H1 (cell line): ENCODE results near the gene POC1B.

Experiments used
- EP300 ChIP-seq, 2 experiments: IDR thresholded peaks; 1 replicate in 1 of 2; 2 replicates in 1 of 2; pipeline ENCODE4 v1.6.1; 2011 to 2012; ENCODE audit warnings: low read depth in 2 of 2, low read length in 2 of 2, mild to moderate bottlenecking in 2 of 2, borderline replicate concordance in 1 of 2, inconsistent platforms in 1 of 2, moderate library complexity in 1 of 2
- EZH2 ChIP-seq: fragments of 200-600 bp; sonication (generic); IDR thresholded peaks from 2 replicates; pipeline ENCODE4 v1.7.1; 2012; ENCODE audit warnings: low read depth, mild to moderate bottlenecking, moderate library complexity, low read length, inconsistent platforms; ENCODE audit not compliant: severe bottlenecking
- NRF1 ChIP-seq: IDR thresholded peaks from 2 replicates; pipeline ENCODE4 v1.6.1; 2011; ENCODE audit warnings: mild to moderate bottlenecking, low read depth, low read length, improper control_type of control experiment
- POLR2A ChIP-seq, 2 experiments: IDR thresholded peaks; 1 replicate in 1 of 2; 2 replicates in 1 of 2; pipeline ENCODE4 v1.6.1; 2011; ENCODE audit warnings: low read depth in 2 of 2, low read length in 2 of 2, mild to moderate bottlenecking in 2 of 2; ENCODE audit errors: control extremely low read depth in 1 of 2
- RAD21 ChIP-seq, 2 experiments: IDR thresholded peaks in 1 of 2; conservative IDR thresholded peaks in 1 of 2; 2 replicates each; pipeline ENCODE4 v1.6.1; 2011; ENCODE audit warnings: low read depth in 2 of 2, low read length in 2 of 2, improper control_type of control experiment in 1 of 2, inconsistent platforms in 1 of 2, mild to moderate bottlenecking in 1 of 2, moderate library complexity in 1 of 2
- SIRT6 ChIP-seq: IDR thresholded peaks from one replicate; pipeline ENCODE4 v1.7.1; 2012; ENCODE audit warnings: low read length, inconsistent platforms
- SP1 ChIP-seq: IDR thresholded peaks from 2 replicates; pipeline ENCODE4 v1.6.1; 2011; ENCODE audit warnings: low read depth, low read length
- TAF1 ChIP-seq: IDR thresholded peaks from 2 replicates; pipeline ENCODE4 v1.6.1; 2011; ENCODE audit warnings: mild to moderate bottlenecking, low read depth, low read length
- TBP ChIP-seq: IDR thresholded peaks from 2 replicates; pipeline ENCODE4 v1.6.1; 2011; ENCODE audit warnings: low read depth, low read length, improper control_type of control experiment
- TEAD4 ChIP-seq: IDR thresholded peaks from 2 replicates; pipeline ENCODE4 v1.6.1; 2012; ENCODE audit warnings: low read depth, low read length, inconsistent platforms, mixed read lengths
- ZNF274 ChIP-seq: IDR thresholded peaks from 2 replicates; pipeline ENCODE4 v1.7.0; 2012; ENCODE audit warnings: low read length, borderline replicate concordance; ENCODE audit errors: extremely low read depth
- TF ChIP-seq, protein P1 (sequence below): IDR thresholded peaks from 2 replicates; pipeline ENCODE4 v1.6.1; 2012; ENCODE audit warnings: inconsistent platforms
- TF ChIP-seq, protein P2 (sequence below), 3 experiments: IDR thresholded peaks; 1 replicate in 2 of 3; 2 replicates in 1 of 3; pipeline versions ENCODE4 v1.5.1 to v1.6.1; 2011; ENCODE audit warnings: low read length in 3 of 3, mild to moderate bottlenecking in 3 of 3, inconsistent platforms in 2 of 3, low read depth in 1 of 3, moderate library complexity in 1 of 3; ENCODE audit not compliant: insufficient read depth in 1 of 3; ENCODE audit errors: control extremely low read depth in 1 of 3

DNA sequence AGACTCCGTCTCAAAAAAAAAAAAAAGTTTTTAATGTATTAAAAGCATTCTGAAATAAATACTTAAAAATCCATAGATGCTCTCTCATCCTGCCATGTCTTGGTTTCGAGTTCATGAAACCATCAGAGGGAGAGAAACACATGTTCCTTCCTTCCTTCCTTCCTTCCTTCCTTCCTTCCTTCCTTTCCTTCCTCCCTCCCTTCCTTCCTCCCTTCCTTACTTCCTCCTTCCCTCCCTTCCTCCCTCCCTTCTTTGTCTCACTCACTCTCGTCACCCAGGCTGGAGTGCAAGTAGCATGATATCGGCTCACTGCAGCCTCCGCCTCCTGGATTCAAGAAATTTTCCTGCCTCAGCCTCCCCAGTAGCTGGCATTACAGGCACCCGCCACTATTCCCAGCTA lies 113.2 kb downstream of the POC1B start:
- TF ChIP-seq NRF1 = no peak
- TF ChIP-seq, protein P1, sequence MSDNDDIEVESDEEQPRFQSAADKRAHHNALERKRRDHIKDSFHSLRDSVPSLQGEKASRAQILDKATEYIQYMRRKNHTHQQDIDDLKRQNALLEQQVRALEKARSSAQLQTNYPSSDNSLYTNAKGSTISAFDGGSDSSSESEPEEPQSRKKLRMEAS = no peak
- no peak for TF ChIP-seq EZH2
- TF ChIP-seq, protein P2, sequence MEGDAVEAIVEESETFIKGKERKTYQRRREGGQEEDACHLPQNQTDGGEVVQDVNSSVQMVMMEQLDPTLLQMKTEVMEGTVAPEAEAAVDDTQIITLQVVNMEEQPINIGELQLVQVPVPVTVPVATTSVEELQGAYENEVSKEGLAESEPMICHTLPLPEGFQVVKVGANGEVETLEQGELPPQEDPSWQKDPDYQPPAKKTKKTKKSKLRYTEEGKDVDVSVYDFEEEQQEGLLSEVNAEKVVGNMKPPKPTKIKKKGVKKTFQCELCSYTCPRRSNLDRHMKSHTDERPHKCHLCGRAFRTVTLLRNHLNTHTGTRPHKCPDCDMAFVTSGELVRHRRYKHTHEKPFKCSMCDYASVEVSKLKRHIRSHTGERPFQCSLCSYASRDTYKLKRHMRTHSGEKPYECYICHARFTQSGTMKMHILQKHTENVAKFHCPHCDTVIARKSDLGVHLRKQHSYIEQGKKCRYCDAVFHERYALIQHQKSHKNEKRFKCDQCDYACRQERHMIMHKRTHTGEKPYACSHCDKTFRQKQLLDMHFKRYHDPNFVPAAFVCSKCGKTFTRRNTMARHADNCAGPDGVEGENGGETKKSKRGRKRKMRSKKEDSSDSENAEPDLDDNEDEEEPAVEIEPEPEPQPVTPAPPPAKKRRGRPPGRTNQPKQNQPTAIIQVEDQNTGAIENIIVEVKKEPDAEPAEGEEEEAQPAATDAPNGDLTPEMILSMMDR (IDR thresholded peaks at IDR 0.05; ENCODE audit: control extremely low read depth in 1 of 3, insufficient read depth in 1 of 3, low read depth in 1 of 3, low read length in 3 of 3) = no peak
- TF ChIP-seq SP1 = no peak
- TF ChIP-seq EP300 (IDR thresholded peaks at IDR 0.05; ENCODE audit: borderline replicate concordance in 1 of 2, low read depth in 2 of 2, low read length in 2 of 2) = no peak
- no peak for TF ChIP-seq SIRT6
- no peak for TF ChIP-seq RAD21 (IDR thresholded peaks at IDR 0.05 in 1 of 2, conservative IDR thresholded peaks at IDR 0.05 in 1 of 2; ENCODE audit: low read depth in 2 of 2, low read length in 2 of 2)
- no peak for TF ChIP-seq TBP
- TF ChIP-seq TAF1 = no peak
- no peak for TF ChIP-seq TEAD4
- no peak for TF ChIP-seq POLR2A (IDR thresholded peaks at IDR 0.05; ENCODE audit: control extremely low read depth in 1 of 2, low read depth in 2 of 2, low read length in 2 of 2)
- no peak for TF ChIP-seq ZNF274
